ENCODE data around the gene LDB1.

The LDB1 gene

GRCh38 chr10:102135956-102136526 lies 15.9 kb upstream of the LDB1 start:
- DNase-seq (ENCODE audit: low read depth in 3 of 3): no peak

- DNase-seq (ENCODE audit: low read depth in 3 of 3): no peak
These were observed 14.2 kb upstream of the LDB1 start for GRCh38 chr10:102134416-102134815.

- peak; percentile 43 to 73 (median 54) for DNase-seq (ENCODE audit: low read depth in 3 of 3)
These were observed 13.4 kb upstream of the LDB1 start for GRCh38 chr10:102133373-102134195.

GRCh38 chr10:102132563-102133372 lies 12.6 kb upstream of the LDB1 start, which contains the start of gene PPRC1:
TSS of gene PPRC1 (plus strand) at chr10:102133040. CDS start at chr10:102133069, 29 bp downstream.
- peak; percentile 95 to 98 (median 98) for DNase-seq (ENCODE audit: low read depth in 3 of 3)

GRCh38 chr10:102132193-102132562 lies 12.0 kb upstream of the LDB1 start:
- DNase-seq (ENCODE audit: low read depth in 3 of 3): no peak

GRCh38 chr10:102131286-102132170 lies 11.4 kb upstream of the LDB1 start:
- no peak for DNase-seq (ENCODE audit: low read depth in 3 of 3)

- DNase-seq (ENCODE audit: low read depth in 3 of 3): no peak
These were observed 3.1 kb upstream of the LDB1 start for GRCh38 chr10:102123223-102123622.

- DNase-seq (ENCODE audit: low read depth in 3 of 3): no peak
These were observed 2.3 kb upstream of the LDB1 start for GRCh38 chr10:102122450-102122849.

- DNase-seq (ENCODE audit: low read depth in 3 of 3): no peak
These were observed 1.7 kb upstream of the LDB1 start for GRCh38 chr10:102121739-102122372.

- DNase-seq (ENCODE audit: low read depth in 3 of 3): no peak
These were observed 997 bp upstream of the LDB1 start for GRCh38 chr10:102120991-102121738.

GRCh38 chr10:102119417-102120141 lies 589 bp downstream of the LDB1 start:
- DNase-seq (ENCODE audit: low read depth in 3 of 3): peak in 2 of 3 experiments; percentile 23 to 55

GRCh38 chr10:102118867-102119266 lies 1.3 kb downstream of the LDB1 start:
- DNase-seq (ENCODE audit: low read depth in 3 of 3): no peak

GRCh38 chr10:102117391-102118159 lies 2.6 kb downstream of the LDB1 start:
- DNase-seq (ENCODE audit: low read depth in 3 of 3): peak; percentile 36 to 62 (median 39)

- DNase-seq (ENCODE audit: low read depth in 3 of 3): no peak
These were observed 3.5 kb downstream of the LDB1 start for GRCh38 chr10:102116656-102117055.

- no peak for DNase-seq (ENCODE audit: low read depth in 3 of 3)
These were observed 4.4 kb downstream of the LDB1 start for GRCh38 chr10:102115775-102116174.

GRCh38 chr10:102114861-102115618 lies 5.1 kb downstream of the LDB1 start:
- peak; percentile 75 to 88 (median 85) for DNase-seq (ENCODE audit: low read depth in 3 of 3)

GRCh38 chr10:102113956-102114857 lies 6.0 kb downstream of the LDB1 start:
- DNase-seq (ENCODE audit: low read depth in 3 of 3): no peak
